GM18520 (cell line): ENCODE results near the gene ECE1.
"Not testable (repeated sequence)": the region's sequence is repeated elsewhere in the genome, so short reads cannot be mapped to it uniquely, and the experiment has no call there.

Experiments used
- ATAC-seq: cut with Tn5 transposase; IDR thresholded peaks from one replicate; pipeline ENCODE4 v1.9.1; 2021; ENCODE audit not compliant: unreplicated experiment

The ECE1 gene

GRCh38 chr1:21232044-21232443 is 58.2 kb downstream of the ECE1 start:
- ATAC-seq = no peak

- ATAC-seq = no peak
These were observed 60.8 kb downstream of the ECE1 start for GRCh38 chr1:21229246-21230000.

GRCh38 chr1:21228224-21228623 is 62.0 kb downstream of the ECE1 start:
- ATAC-seq = not testable (repeated sequence)

GRCh38 chr1:21225065-21225464 is 65.2 kb downstream of the ECE1 start:
- ATAC-seq = no peak

- ATAC-seq = no peak
These were observed 69.4 kb downstream of the ECE1 start for GRCh38 chr1:21220815-21221214.

GRCh38 chr1:21219674-21220073 is 70.6 kb downstream of the ECE1 start:
- no peak for ATAC-seq

GRCh38 chr1:21217812-21218596 is 72.3 kb downstream of the ECE1 start:
- no peak for ATAC-seq

GRCh38 chr1:21216835-21217811 is 73.1 kb downstream of the ECE1 start:
- no peak for ATAC-seq

GRCh38 chr1:21212126-21212525 is 78.1 kb downstream of the ECE1 start:
- no peak for ATAC-seq

- not testable (repeated sequence) for ATAC-seq
These were observed 82.0 kb downstream of the ECE1 start for GRCh38 chr1:21208137-21208700.

GRCh38 chr1:21206117-21206516 is 84.1 kb downstream of the ECE1 start:
- no peak for ATAC-seq

GRCh38 chr1:21205416-21205815 is 84.8 kb downstream of the ECE1 start:
- no peak for ATAC-seq

- ATAC-seq = no peak
These were observed 88.6 kb downstream of the ECE1 start for GRCh38 chr1:21201650-21202049.

GRCh38 chr1:21201238-21201637 is 89.0 kb downstream of the ECE1 start:
- ATAC-seq = not testable (repeated sequence)

GRCh38 chr1:21200767-21201166 is 89.5 kb downstream of the ECE1 start:
- no peak for ATAC-seq

GRCh38 chr1:21198929-21199328 is 91.3 kb downstream of the ECE1 start:
- ATAC-seq = no peak

- ATAC-seq = no peak
These were observed 97.4 kb downstream of the ECE1 start for GRCh38 chr1:21192871-21193270.

GRCh38 chr1:21192284-21192683 is 98.0 kb downstream of the ECE1 start:
- ATAC-seq = no peak

- not testable (repeated sequence) for ATAC-seq
These were observed 99.5 kb downstream of the ECE1 start for GRCh38 chr1:21190771-21191170.

GRCh38 chr1:21189906-21190500 is 100.3 kb downstream of the ECE1 start:
- no peak for ATAC-seq
